ENCODE results near the gene KCNH8. TPM values are rescaled to one million over a fixed set of nuclear protein-coding genes. Genes with fewer than 3 reads are reported as not detected.

Gene KCNH8
- total RNA-seq, 1 experiment from 2014 or later = 0.12 TPM

- no peak for TF ChIP-seq CBX3 (IDR thresholded peaks at IDR 0.05; ENCODE audit: low read depth)
- no peak for TF ChIP-seq SIN3A (IDR thresholded peaks at IDR 0.05; ENCODE audit: low read depth)
- TF ChIP-seq FOSL1 (IDR thresholded peaks at IDR 0.05; ENCODE audit: low read depth) = no peak
- no peak for TF ChIP-seq SP1 (IDR thresholded peaks at IDR 0.05; ENCODE audit: low read depth)
- no peak for TF ChIP-seq EGR1 (IDR thresholded peaks at IDR 0.05; ENCODE audit: low read depth)
- no peak for TF ChIP-seq RAD21 (IDR thresholded peaks at IDR 0.05; ENCODE audit: low read depth)
- TF ChIP-seq, protein P1, sequence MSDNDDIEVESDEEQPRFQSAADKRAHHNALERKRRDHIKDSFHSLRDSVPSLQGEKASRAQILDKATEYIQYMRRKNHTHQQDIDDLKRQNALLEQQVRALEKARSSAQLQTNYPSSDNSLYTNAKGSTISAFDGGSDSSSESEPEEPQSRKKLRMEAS (IDR thresholded peaks at IDR 0.05) = no peak
- TF ChIP-seq ZBTB33 (IDR thresholded peaks at IDR 0.05; ENCODE audit: extremely low read depth, insufficient replicate concordance, low read length) = no peak
Measured at GRCh38 chr3:19274576-19274975, 126.3 kb downstream of the KCNH8 start (continued).

GRCh38 chr3:19284974-19285373 lies 136.7 kb downstream of the KCNH8 start:
- TF ChIP-seq SIN3A (IDR thresholded peaks at IDR 0.05; ENCODE audit: low read depth) (no peak), EZH2phosphoT487 (IDR thresholded peaks at IDR 0.05; ENCODE audit: borderline replicate concordance) (no peak), ZNF274 (IDR thresholded peaks at IDR 0.05; ENCODE audit: low read depth, low read length) (no peak), EZH2 (IDR thresholded peaks at IDR 0.05) (no peak), TCF7L2 (IDR thresholded peaks at IDR 0.05; ENCODE audit: borderline replicate concordance, extremely low read depth, insufficient read depth, insufficient read length) (no peak), POLR2A (IDR thresholded peaks at IDR 0.05; ENCODE audit: borderline replicate concordance, extremely low read depth, insufficient read depth, insufficient read length) (no peak)
- Histone ChIP-seq H3K4me3 (replicated peaks in 1 of 2; ENCODE audit: low read depth in 1 of 2, low read length in 2 of 2) (no peak overlapping the region), H4K20me1 (ENCODE audit: insufficient read depth) (no peaks in the 10 kb centered on the region), H3K36me3 (ENCODE audit: control insufficient read depth in 1 of 2, insufficient read depth in 2 of 2, low read length in 2 of 2) (no peaks in the 10 kb centered on the region), H3K27ac (ENCODE audit: low read depth, low read length) (no peak overlapping the region), H3K79me2 (ENCODE audit: insufficient read depth, low read length) (no peaks in the 10 kb centered on the region), H3K9me3 (ENCODE audit: control insufficient read depth in 1 of 2, insufficient read depth in 1 of 2, low read depth in 1 of 2, low read length in 2 of 2) (peaks cover 0 to 4% of the 10 kb centered on the region in 2 experiments; a peak in 1 of 4 replicates), H3K9me2 (ENCODE audit: insufficient read depth) (no peaks in the 10 kb centered on the region), H2AFZ (ENCODE audit: low read depth, low read length, poor library complexity, severe bottlenecking) (no peak overlapping the region), H3K4me1 (ENCODE audit: control insufficient read depth in 1 of 2, insufficient read depth in 2 of 2, low read length in 2 of 2) (no peaks in the 10 kb centered on the region), H3K9ac (ENCODE audit: low read length) (no peak overlapping the region), H3K27me3 (ENCODE audit: insufficient read depth, low read length) (no peaks in the 10 kb centered on the region), H3K4me2 (ENCODE audit: low read length) (no peak overlapping the region)
- intact Hi-C loops (cut with micrococcal nuclease) = no loop called here
- ChIA-PET POLR2A (no interaction called here), CTCF (no interaction called here), RAD21 (ENCODE audit: low non-redundant PET in 1 of 2, low total read pairs in 2 of 2, uncharacterized antibody in 2 of 2, unreplicated experiment in 2 of 2) (no interaction called here)
- DNase-seq (ENCODE audit: low read depth, low spot score) (no peak), ATAC-seq (no peak)
- no TSS peak for BruUV-seq (replicated peaks)

All from HCT116 (cell line).